Naive B cell (primary cell): ENCODE results near the gene CASQ1. TPM values are rescaled to one million over a fixed set of nuclear protein-coding genes. Genes with fewer than 3 reads are reported as not detected.
A peak's percentile ranks its signal among the peaks of the same experiment; 100 is the strongest.

Source experiments
- ATAC-seq, 2 donors: fragments of 150-1000 bp; cut with Tn5 transposase; 2 replicates each; pipeline ENCODE4 v1.10.0; 2021; ENCODE audit warnings: low read depth in 2 of 2, mild to moderate bottlenecking in 2 of 2, moderate library complexity in 2 of 2
- DNase-seq: peaks from one replicate; pipeline ENCODE4 v3.0.0; 2022
- H3K27ac Mint-ChIP-seq, 6 donors: one replicate each; pipeline ENCODE4 v1.8.0; 2020 to 2022; ENCODE audit warnings: mild to moderate bottlenecking in 6 of 6, mixed read lengths in 6 of 6, moderate library complexity in 5 of 6, inconsistent platforms in 2 of 6
- H3K27me3 Mint-ChIP-seq, 3 donors: one replicate each; pipeline ENCODE4 v1.8.0; 2021 to 2022; ENCODE audit warnings: mixed read lengths in 3 of 3, mild to moderate bottlenecking in 1 of 3
- H3K36me3 Mint-ChIP-seq, 2 donors: one replicate each; pipeline ENCODE4 v1.8.0; 2020 to 2022; ENCODE audit warnings: mixed read lengths in 2 of 2, inconsistent platforms in 1 of 2, mild to moderate bottlenecking in 1 of 2
- H3K4me1 Mint-ChIP-seq, 3 donors: one replicate each; pipeline ENCODE4 v1.8.0; 2020 to 2022; ENCODE audit warnings: mixed read lengths in 3 of 3, inconsistent platforms in 1 of 3, mild to moderate bottlenecking in 1 of 3, moderate library complexity in 1 of 3
- H3K4me3 Mint-ChIP-seq, 8 donors: one replicate each; pipeline ENCODE4 v1.8.0; 2020 to 2022; ENCODE audit warnings: mild to moderate bottlenecking in 8 of 8, mixed read lengths in 8 of 8, moderate library complexity in 8 of 8, inconsistent platforms in 2 of 8
- H3K9me3 Mint-ChIP-seq, 7 donors: one replicate each; pipeline ENCODE4 v1.8.0; 2020 to 2022; ENCODE audit warnings: mixed read lengths in 7 of 7, mild to moderate bottlenecking in 5 of 7, inconsistent platforms in 2 of 7, moderate library complexity in 1 of 7
- polyA plus RNA-seq, 6 donors: library from polyadenylated mRNA; unstranded; fragments of 300-500 nt; fragmentation: Illumina TruSeq; gene quantifications; one replicate each; pipeline ENCODE4 v1.2.3, GENCODE V29; 2021; ENCODE audit warnings: low read depth in 6 of 6

The CASQ1 gene
- polyA plus RNA-seq, 6 donors from 2014 or later, result not detected

GRCh38 chr1:160226623-160227022 is 36.2 kb downstream of the CASQ1 start:
- no peak for ATAC-seq
- Mint-ChIP-seq H3K27ac (no peak overlapping the region), H3K27me3 (no peaks in the 10 kb centered on the region), H3K4me3 (no peak overlapping the region), H3K9me3 (peaks cover 0 to 2% (median 0%) of the 10 kb centered on the region in 7 donors), H3K4me1 (no peaks in the 10 kb centered on the region), H3K36me3 (peaks cover 22 to 31% of the 10 kb centered on the region in 2 donors)
- DNase-seq, result no peak

GRCh38 chr1:160227034-160227433 is 36.7 kb downstream of the CASQ1 start:
- H3K27ac Mint-ChIP-seq, result peak overlapping the region in 1 of 6 donors; percentile 44
- no peaks in the 10 kb centered on the region for H3K27me3 Mint-ChIP-seq
- DNase-seq, result no peak
- H3K4me1 Mint-ChIP-seq, result no peaks in the 10 kb centered on the region
- H3K36me3 Mint-ChIP-seq, result peaks cover 20 to 31% of the 10 kb centered on the region in 2 donors
- H3K4me3 Mint-ChIP-seq, result no peak overlapping the region
- peaks cover 0 to 2% (median 0%) of the 10 kb centered on the region in 7 donors for H3K9me3 Mint-ChIP-seq
- no peak for ATAC-seq

GRCh38 chr1:160227561-160227960 is 37.2 kb downstream of the CASQ1 start:
- no peaks in the 10 kb centered on the region for H3K27me3 Mint-ChIP-seq
- H3K36me3 Mint-ChIP-seq, result peaks cover 15 to 27% of the 10 kb centered on the region in 2 donors
- DNase-seq (no peak), ATAC-seq (no peak)
- H3K4me1 Mint-ChIP-seq, result no peaks in the 10 kb centered on the region
- H3K27ac Mint-ChIP-seq, result peak overlapping the region in 1 of 6 donors; percentile 44
- no peak overlapping the region for H3K4me3 Mint-ChIP-seq
- peaks cover 0 to 2% (median 0%) of the 10 kb centered on the region in 7 donors for H3K9me3 Mint-ChIP-seq

GRCh38 chr1:160228431-160228830 is 38.1 kb downstream of the CASQ1 start:
- ATAC-seq (no peak), DNase-seq (no peak)
- Mint-ChIP-seq H3K4me3 (no peak overlapping the region), H3K27me3 (no peaks in the 10 kb centered on the region), H3K27ac (peak overlapping the region in 1 of 6 donors; percentile 70), H3K9me3 (peaks cover 0 to 2% (median 0%) of the 10 kb centered on the region in 7 donors), H3K36me3 (peaks cover 14 to 20% of the 10 kb centered on the region in 2 donors), H3K4me1 (no peaks in the 10 kb centered on the region)

GRCh38 chr1:160232911-160233310 is 42.5 kb downstream of the CASQ1 start:
- no peak for DNase-seq
- Mint-ChIP-seq H3K27me3 (no peaks in the 10 kb centered on the region), H3K9me3 (peaks cover 0 to 2% (median 0%) of the 10 kb centered on the region in 7 donors), H3K4me3 (no peak overlapping the region), H3K36me3 (peaks cover 26 to 28% of the 10 kb centered on the region in 2 donors), H3K4me1 (peaks cover 6 to 13% (median 9%) of the 10 kb centered on the region in 3 donors), H3K27ac (peak overlapping the region in 1 of 6 donors; percentile 58)
- ATAC-seq, result no peak

GRCh38 chr1:160236806-160237205 is 46.4 kb downstream of the CASQ1 start:
- H3K4me3 Mint-ChIP-seq, result peak overlapping the region in 1 of 8 donors; percentile 42
- DNase-seq (no peak), ATAC-seq (peak; percentile 80 to 90)
- peaks cover 11 to 18% (median 13%) of the 10 kb centered on the region in 3 donors for H3K4me1 Mint-ChIP-seq
- peak overlapping the region in 5 of 6 donors; percentile 27 to 65 (median 47) for H3K27ac Mint-ChIP-seq
- H3K9me3 Mint-ChIP-seq, result no peaks in the 10 kb centered on the region
- H3K36me3 Mint-ChIP-seq, result peaks cover 29 to 30% of the 10 kb centered on the region in 2 donors
- H3K27me3 Mint-ChIP-seq, result no peaks in the 10 kb centered on the region

GRCh38 chr1:160237558-160237957 is 47.2 kb downstream of the CASQ1 start:
- peaks cover 11 to 18% (median 13%) of the 10 kb centered on the region in 3 donors for H3K4me1 Mint-ChIP-seq
- H3K9me3 Mint-ChIP-seq, result no peaks in the 10 kb centered on the region
- no peak for DNase-seq
- peaks cover 29 to 30% of the 10 kb centered on the region in 2 donors for H3K36me3 Mint-ChIP-seq
- no peak overlapping the region for H3K4me3 Mint-ChIP-seq
- no peak for ATAC-seq
- H3K27me3 Mint-ChIP-seq, result no peaks in the 10 kb centered on the region
- H3K27ac Mint-ChIP-seq, result peak overlapping the region in 2 of 6 donors; percentile 47 to 57

GRCh38 chr1:160238408-160238807 is 48.0 kb downstream of the CASQ1 start:
- ATAC-seq (no peak), DNase-seq (no peak)
- Mint-ChIP-seq H3K27me3 (no peaks in the 10 kb centered on the region), H3K27ac (no peak overlapping the region), H3K4me1 (peaks cover 15 to 18% (median 17%) of the 10 kb centered on the region in 3 donors), H3K36me3 (peaks cover 28 to 36% of the 10 kb centered on the region in 2 donors), H3K9me3 (no peaks in the 10 kb centered on the region), H3K4me3 (no peak overlapping the region)

GRCh38 chr1:160239582-160240299 is 49.4 kb downstream of the CASQ1 start:
- peaks cover 20 to 30% of the 10 kb centered on the region in 2 donors for H3K36me3 Mint-ChIP-seq
- peaks cover 12 to 18% (median 16%) of the 10 kb centered on the region in 3 donors for H3K4me1 Mint-ChIP-seq
- no peaks in the 10 kb centered on the region for H3K9me3 Mint-ChIP-seq
- H3K4me3 Mint-ChIP-seq, result no peak overlapping the region
- H3K27me3 Mint-ChIP-seq, result no peaks in the 10 kb centered on the region
- H3K27ac Mint-ChIP-seq, result peak overlapping the region in 4 of 6 donors; percentile 15 to 94 (median 29)
- DNase-seq (no peak), ATAC-seq (no peak)

GRCh38 chr1:160243767-160244166 is 53.4 kb downstream of the CASQ1 start:
- Mint-ChIP-seq H3K9me3 (no peaks in the 10 kb centered on the region), H3K27me3 (no peaks in the 10 kb centered on the region), H3K4me1 (peaks cover 3 to 18% (median 6%) of the 10 kb centered on the region in 3 donors), H3K4me3 (no peak overlapping the region), H3K36me3 (peaks cover 20 to 21% of the 10 kb centered on the region in 2 donors), H3K27ac (peak overlapping the region in 1 of 6 donors; percentile 66)
- DNase-seq (no peak), ATAC-seq (no peak)

GRCh38 chr1:160244209-160244608 is 53.8 kb downstream of the CASQ1 start:
- H3K27ac Mint-ChIP-seq, result no peak overlapping the region
- DNase-seq, result no peak
- no peaks in the 10 kb centered on the region for H3K9me3 Mint-ChIP-seq
- H3K36me3 Mint-ChIP-seq, result peaks cover 20% of the 10 kb centered on the region in 2 donors
- no peak overlapping the region for H3K4me3 Mint-ChIP-seq
- ATAC-seq, result no peak
- peaks cover 3 to 18% (median 6%) of the 10 kb centered on the region in 3 donors for H3K4me1 Mint-ChIP-seq
- no peaks in the 10 kb centered on the region for H3K27me3 Mint-ChIP-seq

- ATAC-seq, result no peak
- Mint-ChIP-seq H3K4me3 (no peak overlapping the region), H3K36me3 (peaks cover 9 to 12% of the 10 kb centered on the region in 2 donors), H3K4me1 (peaks cover 3 to 14% (median 6%) of the 10 kb centered on the region in 3 donors), H3K9me3 (no peaks in the 10 kb centered on the region), H3K27ac (peak overlapping the region in 2 of 6 donors; percentile 3 to 44), H3K27me3 (no peaks in the 10 kb centered on the region)
- DNase-seq, result no peak
These were observed 55.1 kb downstream of the CASQ1 start for GRCh38 chr1:160245434-160245833.

GRCh38 chr1:160247053-160247452 is 56.7 kb downstream of the CASQ1 start:
- H3K4me1 Mint-ChIP-seq, result peaks cover 3 to 19% (median 8%) of the 10 kb centered on the region in 3 donors
- ATAC-seq (no peak), DNase-seq (no peak)
- no peaks in the 10 kb centered on the region for H3K27me3 Mint-ChIP-seq
- no peak overlapping the region for H3K4me3 Mint-ChIP-seq
- H3K27ac Mint-ChIP-seq, result peak overlapping the region in 1 of 6 donors; percentile 30
- no peaks in the 10 kb centered on the region for H3K9me3 Mint-ChIP-seq
- peaks cover 5 to 9% of the 10 kb centered on the region in 2 donors for H3K36me3 Mint-ChIP-seq

GRCh38 chr1:160251011-160251410 is 60.6 kb downstream of the CASQ1 start:
- H3K27ac Mint-ChIP-seq, result peak overlapping the region in 4 of 6 donors; percentile 10 to 69 (median 46)
- ATAC-seq (no peak), DNase-seq (no peak)
- H3K4me1 Mint-ChIP-seq, result peaks cover 3 to 6% (median 4%) of the 10 kb centered on the region in 3 donors
- no peak overlapping the region for H3K4me3 Mint-ChIP-seq
- H3K27me3 Mint-ChIP-seq, result no peaks in the 10 kb centered on the region
- peaks cover 0 to 7% of the 10 kb centered on the region in 2 donors for H3K36me3 Mint-ChIP-seq
- no peaks in the 10 kb centered on the region for H3K9me3 Mint-ChIP-seq
